ENCODE results near the gene PRAC2. TPM values are rescaled to one million over a fixed set of nuclear protein-coding genes. Genes with fewer than 3 reads are reported as not detected.

The PRAC2 gene
- polyA plus RNA-seq, 2 donors: 0.41 TPM; not detected in 1

DNA sequence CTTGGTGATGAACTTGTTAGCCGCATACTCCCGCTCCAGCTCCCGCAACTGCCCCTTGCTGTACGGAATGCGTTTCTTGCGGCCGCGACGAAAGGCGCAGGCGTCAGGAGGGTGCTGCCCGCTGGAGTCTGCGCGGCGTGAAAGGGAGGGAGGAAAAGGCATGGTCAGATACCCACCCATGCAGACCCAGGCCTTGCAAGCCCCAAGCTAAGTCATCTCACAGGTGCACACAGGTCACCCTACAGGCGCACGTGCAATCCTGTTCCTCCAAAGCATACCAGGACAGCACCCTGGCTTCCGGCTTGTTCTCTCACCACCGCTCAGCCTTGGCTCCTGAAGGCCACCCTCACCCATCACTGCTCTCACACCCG is 3.9 kb downstream of the PRAC2 start:
- WGBS, 2 donors: 12 to 16% methylated on average over 20 of the region's 20 CpGs

DNA sequence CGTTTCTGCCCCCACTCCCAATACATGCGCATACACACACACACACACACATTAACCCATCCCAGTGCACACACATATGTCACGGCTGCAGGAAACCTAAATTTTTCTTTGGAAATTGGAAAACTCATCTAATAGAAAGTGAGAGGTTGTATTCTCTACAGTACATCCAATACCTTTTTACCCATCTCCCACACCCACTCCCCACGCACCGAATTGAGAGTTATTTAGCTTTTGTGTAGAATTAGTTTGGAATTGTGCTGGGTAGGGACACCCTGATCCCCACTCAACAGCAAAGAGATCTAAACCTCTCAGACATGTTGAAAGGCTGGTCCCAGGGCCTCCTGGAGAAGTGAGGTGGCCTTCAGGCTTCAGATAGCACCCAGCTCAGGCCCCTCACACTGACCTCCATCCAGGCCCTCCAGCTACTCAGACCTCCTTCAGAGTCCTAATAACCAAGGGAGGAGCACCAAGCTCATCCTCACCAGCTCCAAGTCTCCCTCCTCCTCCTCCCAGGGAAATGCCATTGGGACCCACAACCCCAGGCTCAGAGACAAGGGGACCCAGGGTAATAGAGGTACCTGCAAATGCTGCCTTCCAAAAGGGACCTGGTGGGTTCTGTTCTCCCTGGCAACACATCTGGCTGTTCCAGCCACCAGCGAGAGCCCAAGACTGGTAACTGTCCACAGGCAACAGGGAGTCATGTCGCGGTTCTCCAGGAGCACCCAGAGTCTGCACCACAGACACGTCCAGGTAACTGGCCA is 4.6 kb downstream of the PRAC2 start:
- Histone ChIP-seq H3K27me3 (ENCODE audit: control insufficient read depth in 1 of 2, insufficient read depth in 2 of 2, low read length in 2 of 2) (peaks cover 11 to 58% of the 10 kb centered on the region in 2 donors), H3K4me1 (ENCODE audit: control insufficient read depth in 2 of 2, insufficient read depth in 2 of 2, low read length in 1 of 2) (peaks cover 0 to 10% of the 10 kb centered on the region in 2 donors), H3K36me3 (ENCODE audit: control insufficient read depth in 2 of 2, insufficient read depth in 2 of 2, low read length in 1 of 2) (no peaks in the 10 kb centered on the region), H3K9me3 (ENCODE audit: control insufficient read depth in 2 of 2, insufficient read depth in 1 of 2, low read depth in 1 of 2, low read length in 1 of 2) (peaks cover 0 to 6% of the 10 kb centered on the region in 2 donors), H3K27ac (ENCODE audit: low read depth in 2 of 2, low read length in 1 of 2) (no peak overlapping the region), H3K4me3 (ENCODE audit: low read depth in 1 of 2, low read length in 2 of 2) (no peak overlapping the region)
- 32 to 40% methylated on average over 9 of the region's 9 CpGs for WGBS, 2 donors

More for the DNA sequence above, 3.9 kb downstream of the PRAC2 start:
- H3K27me3 ChIP-seq (ENCODE audit: control insufficient read depth in 1 of 2, insufficient read depth in 2 of 2, low read length in 2 of 2): peaks cover 13 to 64% of the 10 kb centered on the region in 2 donors
- H3K4me1 ChIP-seq (ENCODE audit: control insufficient read depth in 2 of 2, insufficient read depth in 2 of 2, low read length in 1 of 2): peaks cover 0 to 10% of the 10 kb centered on the region in 2 donors
- no peak overlapping the region for H3K4me3 ChIP-seq (ENCODE audit: low read depth in 1 of 2, low read length in 2 of 2)
- no peaks in the 10 kb centered on the region for H3K36me3 ChIP-seq (ENCODE audit: control insufficient read depth in 2 of 2, insufficient read depth in 2 of 2, low read length in 1 of 2)
- peaks cover 0 to 10% of the 10 kb centered on the region in 2 donors for H3K9me3 ChIP-seq (ENCODE audit: control insufficient read depth in 2 of 2, insufficient read depth in 1 of 2, low read depth in 1 of 2, low read length in 1 of 2)
- no peak overlapping the region for H3K27ac ChIP-seq (ENCODE audit: low read depth in 2 of 2, low read length in 1 of 2)

DNA sequence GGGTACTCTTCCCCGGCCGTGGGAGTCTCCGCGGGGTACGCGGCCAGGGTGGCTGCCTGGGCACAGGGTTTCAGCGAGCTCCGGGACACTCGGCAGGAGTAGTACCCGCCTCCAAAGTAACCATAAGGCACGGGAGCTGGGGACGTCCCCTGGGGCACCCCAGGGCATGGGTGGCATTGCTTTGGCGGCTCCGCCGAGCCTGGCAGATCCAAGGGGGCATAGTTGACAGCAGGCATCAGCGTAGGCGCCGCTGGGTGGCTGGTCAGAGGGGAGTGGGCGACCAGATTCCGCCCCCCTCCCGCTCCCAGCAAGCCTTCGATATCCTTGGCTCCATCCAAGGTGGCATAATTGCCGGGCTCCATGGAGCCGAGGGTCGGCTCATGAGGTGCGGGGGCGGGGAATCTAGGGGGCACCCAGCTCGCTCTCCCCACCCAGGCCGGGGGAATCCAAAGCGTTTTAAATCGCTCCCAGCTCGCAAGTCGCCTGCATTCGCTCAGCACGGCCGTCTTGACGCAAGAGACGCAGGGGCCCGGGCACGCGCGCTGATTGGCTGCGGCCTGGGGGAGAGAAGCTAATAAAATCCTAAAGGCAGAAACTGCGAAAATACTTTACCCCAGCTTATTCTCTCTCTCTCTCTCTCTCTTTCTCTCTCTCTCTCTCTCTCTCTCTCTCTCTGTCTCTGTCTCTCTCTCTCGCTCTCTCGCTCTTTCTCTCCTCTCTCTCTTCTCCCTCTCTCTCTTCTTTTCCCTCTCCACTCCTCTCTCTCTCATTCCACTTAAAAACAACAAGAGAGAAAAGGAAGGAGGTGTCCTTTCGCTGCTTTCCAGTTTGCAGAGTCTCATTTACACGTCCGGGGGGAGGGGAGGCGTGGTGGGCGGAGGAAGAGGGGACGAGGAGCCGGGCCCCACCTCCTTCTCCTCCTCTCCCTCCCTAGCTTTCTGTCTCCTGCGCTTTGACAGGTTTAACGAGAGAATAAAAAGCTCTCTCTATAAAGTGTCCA is 5.5 kb downstream of the PRAC2 start, which contains the start of gene HOXB13:
Gene HOXB13 (minus strand): TSS at position 519 of the 1,000 bp plus-strand sequence. CDS start 157 bp downstream, at position 362.
- 5 to 6% methylated on average over 52 to 55 of the region's 55 CpGs for WGBS, 2 donors
- Histone ChIP-seq H3K27me3 (ENCODE audit: control insufficient read depth in 1 of 2, insufficient read depth in 2 of 2, low read length in 2 of 2) (peaks cover 4 to 59% of the 10 kb centered on the region in 2 donors), H3K36me3 (ENCODE audit: control insufficient read depth in 2 of 2, insufficient read depth in 2 of 2, low read length in 1 of 2) (no peaks in the 10 kb centered on the region), H3K4me1 (ENCODE audit: control insufficient read depth in 2 of 2, insufficient read depth in 2 of 2, low read length in 1 of 2) (peaks cover 0 to 10% of the 10 kb centered on the region in 2 donors), H3K27ac (ENCODE audit: low read depth in 2 of 2, low read length in 1 of 2) (no peak within 1 kb of the TSS), H3K4me3 (ENCODE audit: low read depth in 1 of 2, low read length in 2 of 2) (no peak within 1 kb of the TSS), H3K9me3 (ENCODE audit: control insufficient read depth in 2 of 2, insufficient read depth in 1 of 2, low read depth in 1 of 2, low read length in 1 of 2) (peaks cover 0 to 6% of the 10 kb centered on the region in 2 donors)

DNA sequence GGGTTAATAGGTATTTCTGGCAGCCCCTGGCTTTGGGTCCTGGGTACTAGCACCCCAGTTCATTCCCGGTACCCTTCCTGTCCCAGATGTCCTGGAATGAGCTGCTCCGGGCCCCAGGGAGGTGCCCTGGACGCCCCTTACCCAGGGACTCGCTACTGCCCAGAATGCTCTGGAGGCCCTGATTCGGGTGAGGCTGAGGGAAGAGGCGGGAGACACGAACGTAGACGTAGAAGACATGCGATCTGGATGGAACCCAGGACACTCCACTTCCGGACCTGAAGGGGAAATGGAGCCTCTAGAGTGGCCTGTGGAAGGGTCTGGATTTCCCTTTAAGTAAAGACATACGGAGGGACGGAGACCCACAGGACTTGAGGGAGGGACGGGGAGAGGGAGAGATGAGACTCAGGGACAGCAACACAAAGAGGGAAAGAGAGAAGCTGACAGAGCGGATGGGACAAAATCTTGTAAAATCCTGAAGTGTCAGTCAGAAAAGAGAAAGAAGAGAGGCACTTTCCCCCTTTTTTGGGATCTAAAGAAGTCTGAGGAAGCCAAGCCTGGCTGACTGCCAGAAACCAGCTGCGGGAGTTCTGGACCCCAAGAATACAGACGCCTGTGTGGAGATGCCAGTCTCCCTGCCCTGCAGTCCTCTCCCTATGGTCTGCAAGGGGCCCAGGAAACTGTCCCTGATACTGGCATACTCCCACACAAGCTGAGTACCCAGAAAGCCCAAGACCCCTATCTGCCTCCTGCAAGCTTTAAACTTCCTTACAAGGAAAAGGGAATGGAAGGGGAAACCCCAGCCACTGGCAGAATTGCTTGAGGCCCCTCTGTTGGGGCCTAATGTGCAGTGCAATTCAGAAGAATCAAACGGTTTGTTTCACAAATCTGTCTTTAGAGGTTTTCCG is 6.6 kb downstream of the PRAC2 start:
- Histone ChIP-seq H3K27me3 (ENCODE audit: control insufficient read depth in 1 of 2, insufficient read depth in 2 of 2, low read length in 2 of 2) (peaks cover 4 to 61% of the 10 kb centered on the region in 2 donors), H3K4me3 (ENCODE audit: low read depth in 1 of 2, low read length in 2 of 2) (no peak overlapping the region), H3K4me1 (ENCODE audit: control insufficient read depth in 2 of 2, insufficient read depth in 2 of 2, low read length in 1 of 2) (peaks cover 0 to 10% of the 10 kb centered on the region in 2 donors), H3K9me3 (ENCODE audit: control insufficient read depth in 2 of 2, insufficient read depth in 1 of 2, low read depth in 1 of 2, low read length in 1 of 2) (peaks cover 0 to 6% of the 10 kb centered on the region in 2 donors), H3K27ac (ENCODE audit: low read depth in 2 of 2, low read length in 1 of 2) (no peak overlapping the region), H3K36me3 (ENCODE audit: control insufficient read depth in 2 of 2, insufficient read depth in 2 of 2, low read length in 1 of 2) (no peaks in the 10 kb centered on the region)
- 11 to 14% methylated on average over 19 of the region's 19 CpGs for WGBS, 2 donors

DNA sequence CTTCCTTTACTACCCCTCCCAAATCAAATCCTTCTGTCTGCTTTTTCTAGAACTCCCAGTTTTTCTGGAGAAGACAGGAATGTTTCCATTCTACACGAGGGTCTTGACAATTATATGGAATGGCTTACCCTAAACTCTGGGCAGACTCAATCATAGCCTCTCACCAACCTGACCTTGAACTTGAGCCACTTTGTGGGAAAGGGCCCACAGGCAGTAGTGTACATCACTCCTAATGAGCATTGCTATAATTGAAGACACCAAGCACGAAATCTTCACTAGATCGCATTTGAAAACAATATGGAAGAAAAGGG is 7.2 kb downstream of the PRAC2 start:
- peaks cover 0 to 6% of the 10 kb centered on the region in 2 donors for H3K9me3 ChIP-seq (ENCODE audit: control insufficient read depth in 2 of 2, insufficient read depth in 1 of 2, low read depth in 1 of 2, low read length in 1 of 2)
- H3K4me3 ChIP-seq (ENCODE audit: low read depth in 1 of 2, low read length in 2 of 2): no peak overlapping the region
- H3K36me3 ChIP-seq (ENCODE audit: control insufficient read depth in 2 of 2, insufficient read depth in 2 of 2, low read length in 1 of 2): no peaks in the 10 kb centered on the region
- WGBS, 2 donors: 32 to 38% methylated on average over 3 of the region's 3 CpGs
- H3K27me3 ChIP-seq (ENCODE audit: control insufficient read depth in 1 of 2, insufficient read depth in 2 of 2, low read length in 2 of 2): peaks cover 10 to 61% of the 10 kb centered on the region in 2 donors
- H3K4me1 ChIP-seq (ENCODE audit: control insufficient read depth in 2 of 2, insufficient read depth in 2 of 2, low read length in 1 of 2): peaks cover 0 to 6% of the 10 kb centered on the region in 2 donors
- no peak overlapping the region for H3K27ac ChIP-seq (ENCODE audit: low read depth in 2 of 2, low read length in 1 of 2)

DNA sequence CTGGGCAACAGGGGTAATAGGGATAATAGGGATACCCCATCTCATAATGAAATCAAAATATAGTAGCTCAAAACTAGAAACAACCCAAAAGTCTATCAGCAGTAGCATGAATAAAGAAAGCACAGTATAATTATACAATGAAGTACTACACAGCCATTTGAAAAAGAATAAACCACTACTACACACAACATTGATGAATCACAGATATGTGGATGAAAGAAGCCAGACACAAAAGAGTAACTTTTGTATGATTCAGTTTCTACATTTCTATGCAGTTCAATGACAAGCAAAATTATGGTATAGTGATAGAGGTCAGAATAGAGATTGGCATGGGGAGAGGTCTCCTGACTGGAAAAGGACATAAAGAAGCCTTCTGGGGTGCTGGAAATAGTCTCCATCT is 8.4 kb downstream of the PRAC2 start:
- no peak overlapping the region for H3K4me3 ChIP-seq (ENCODE audit: low read depth in 1 of 2, low read length in 2 of 2)
- peaks cover 10 to 56% of the 10 kb centered on the region in 2 donors for H3K27me3 ChIP-seq (ENCODE audit: control insufficient read depth in 1 of 2, insufficient read depth in 2 of 2, low read length in 2 of 2)

DNA sequence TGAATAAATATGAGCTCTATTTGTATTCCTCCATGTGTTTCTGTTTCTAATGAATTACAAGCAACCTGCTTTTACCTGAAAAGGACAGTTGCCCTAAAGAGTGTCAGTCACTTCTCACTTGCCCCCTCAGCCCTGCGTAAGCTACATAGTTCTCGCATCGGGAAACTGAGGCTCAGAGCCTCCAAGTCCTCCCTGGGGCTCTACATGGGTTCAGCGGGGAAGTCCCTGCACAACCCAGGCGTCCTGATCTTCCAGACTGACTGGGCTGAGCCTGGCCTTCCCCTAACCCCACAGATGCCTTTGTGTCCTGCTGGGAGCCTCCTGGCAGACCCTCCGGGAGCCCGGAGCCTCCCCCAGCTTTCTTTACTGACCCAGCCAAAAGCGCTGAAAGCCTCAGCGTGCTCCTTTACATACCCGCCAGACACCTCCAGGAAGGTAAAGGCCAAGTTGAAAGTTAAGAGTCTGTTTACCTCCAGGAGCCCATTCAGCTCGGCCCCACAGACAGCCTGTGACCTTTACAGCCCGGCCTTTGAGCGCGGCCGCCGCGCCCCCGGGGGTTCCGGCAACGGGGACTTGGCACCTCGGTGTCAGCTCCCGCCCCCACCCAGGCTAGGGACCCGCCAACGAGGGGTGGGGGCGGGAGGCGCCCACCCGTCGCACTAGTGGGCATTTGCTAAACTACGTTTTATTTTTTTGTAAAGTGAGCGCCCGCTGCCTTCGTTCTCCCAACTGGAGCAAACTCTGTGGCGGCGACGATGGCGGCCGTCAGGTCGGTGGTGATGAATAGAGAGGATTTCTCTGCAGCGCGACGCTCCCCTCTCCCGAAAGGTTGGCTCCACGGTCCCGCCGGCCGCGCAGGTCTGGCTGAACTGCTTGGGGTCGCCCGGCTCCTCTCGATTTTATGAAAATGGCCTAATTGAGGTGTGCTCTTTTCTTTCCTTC is 10.0 kb downstream of the PRAC2 start:
- WGBS, 2 donors: 3 to 7% methylated on average over 50 of the region's 50 CpGs
- no peak overlapping the region for H3K27ac ChIP-seq (ENCODE audit: low read depth in 2 of 2, low read length in 1 of 2)
- no peaks in the 10 kb centered on the region for H3K36me3 ChIP-seq (ENCODE audit: control insufficient read depth in 2 of 2, insufficient read depth in 2 of 2, low read length in 1 of 2)
- peaks cover 0 to 2% of the 10 kb centered on the region in 2 donors for H3K9me3 ChIP-seq (ENCODE audit: control insufficient read depth in 2 of 2, insufficient read depth in 1 of 2, low read depth in 1 of 2, low read length in 1 of 2)
- H3K4me3 ChIP-seq (ENCODE audit: low read depth in 1 of 2, low read length in 2 of 2): no peak overlapping the region
- H3K4me1 ChIP-seq (ENCODE audit: control insufficient read depth in 2 of 2, insufficient read depth in 2 of 2, low read length in 1 of 2): peaks cover 0 to 4% of the 10 kb centered on the region in 2 donors
- peaks cover 10 to 41% of the 10 kb centered on the region in 2 donors for H3K27me3 ChIP-seq (ENCODE audit: control insufficient read depth in 1 of 2, insufficient read depth in 2 of 2, low read length in 2 of 2)

More for the DNA sequence above, 8.4 kb downstream of the PRAC2 start:
- no peak overlapping the region for H3K27ac ChIP-seq (ENCODE audit: low read depth in 2 of 2, low read length in 1 of 2)
- peaks cover 0 to 4% of the 10 kb centered on the region in 2 donors for H3K4me1 ChIP-seq (ENCODE audit: control insufficient read depth in 2 of 2, insufficient read depth in 2 of 2, low read length in 1 of 2)
- H3K36me3 ChIP-seq (ENCODE audit: control insufficient read depth in 2 of 2, insufficient read depth in 2 of 2, low read length in 1 of 2): no peaks in the 10 kb centered on the region
- peaks cover 0 to 6% of the 10 kb centered on the region in 2 donors for H3K9me3 ChIP-seq (ENCODE audit: control insufficient read depth in 2 of 2, insufficient read depth in 1 of 2, low read depth in 1 of 2, low read length in 1 of 2)

DNA sequence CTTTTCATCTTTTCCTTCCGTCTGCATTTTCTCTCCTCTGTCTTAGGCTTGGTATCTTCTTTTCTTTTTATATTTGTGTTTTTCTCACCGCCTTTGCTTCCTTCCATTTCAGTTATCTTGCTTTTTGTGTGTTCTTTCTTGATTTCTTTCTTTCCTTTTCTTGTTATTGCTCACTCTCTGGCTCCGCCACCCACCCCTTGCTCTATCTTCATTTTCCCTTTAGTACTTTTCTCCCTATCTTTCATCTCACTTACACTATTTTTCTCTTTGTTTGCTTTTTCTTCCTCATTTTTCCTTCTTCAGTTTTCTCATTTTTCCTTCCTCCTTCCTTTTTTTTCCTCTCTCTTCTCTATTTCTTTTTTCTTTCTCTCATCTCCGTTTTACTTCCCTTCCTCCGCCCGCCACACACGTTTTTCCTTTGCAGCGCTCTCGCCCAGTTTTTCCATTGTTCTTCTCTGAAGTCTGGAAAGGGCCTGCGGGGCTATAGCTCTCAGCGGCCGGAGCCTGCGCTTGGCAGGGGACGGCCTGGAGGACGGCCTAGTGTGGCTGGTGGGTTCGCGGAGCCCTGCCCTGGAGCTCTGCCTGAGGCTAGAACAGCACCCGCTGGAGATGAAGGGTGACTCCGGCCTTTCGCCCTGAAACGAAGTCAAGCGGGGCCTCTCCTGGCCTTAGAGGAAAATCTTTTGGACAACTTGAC is 10.8 kb downstream of the PRAC2 start:
- Histone ChIP-seq H3K27ac (ENCODE audit: low read depth in 2 of 2, low read length in 1 of 2) (no peak overlapping the region), H3K27me3 (ENCODE audit: control insufficient read depth in 1 of 2, insufficient read depth in 2 of 2, low read length in 2 of 2) (peaks cover 10 to 39% of the 10 kb centered on the region in 2 donors), H3K4me3 (ENCODE audit: low read depth in 1 of 2, low read length in 2 of 2) (no peak overlapping the region), H3K9me3 (ENCODE audit: control insufficient read depth in 2 of 2, insufficient read depth in 1 of 2, low read depth in 1 of 2, low read length in 1 of 2) (no peaks in the 10 kb centered on the region), H3K36me3 (ENCODE audit: control insufficient read depth in 2 of 2, insufficient read depth in 2 of 2, low read length in 1 of 2) (no peaks in the 10 kb centered on the region), H3K4me1 (ENCODE audit: control insufficient read depth in 2 of 2, insufficient read depth in 2 of 2, low read length in 1 of 2) (peaks cover 0 to under 1% of the 10 kb centered on the region in 2 donors)
- WGBS, 2 donors: 14 to 15% methylated on average over 22 of the region's 22 CpGs
